Fibroblast of peridontal ligament (primary cell): ENCODE measurements around the gene SATL1.
"Not testable (repeated sequence)": the region's sequence is repeated elsewhere in the genome, so short reads cannot be mapped to it uniquely, and the experiment has no call there.

Source experiments
- DNase-seq: peaks from one replicate; pipeline ENCODE4 v3.0.0-alpha.2; 2010; ENCODE audit errors: extremely low read depth

The SATL1 gene, protein sequence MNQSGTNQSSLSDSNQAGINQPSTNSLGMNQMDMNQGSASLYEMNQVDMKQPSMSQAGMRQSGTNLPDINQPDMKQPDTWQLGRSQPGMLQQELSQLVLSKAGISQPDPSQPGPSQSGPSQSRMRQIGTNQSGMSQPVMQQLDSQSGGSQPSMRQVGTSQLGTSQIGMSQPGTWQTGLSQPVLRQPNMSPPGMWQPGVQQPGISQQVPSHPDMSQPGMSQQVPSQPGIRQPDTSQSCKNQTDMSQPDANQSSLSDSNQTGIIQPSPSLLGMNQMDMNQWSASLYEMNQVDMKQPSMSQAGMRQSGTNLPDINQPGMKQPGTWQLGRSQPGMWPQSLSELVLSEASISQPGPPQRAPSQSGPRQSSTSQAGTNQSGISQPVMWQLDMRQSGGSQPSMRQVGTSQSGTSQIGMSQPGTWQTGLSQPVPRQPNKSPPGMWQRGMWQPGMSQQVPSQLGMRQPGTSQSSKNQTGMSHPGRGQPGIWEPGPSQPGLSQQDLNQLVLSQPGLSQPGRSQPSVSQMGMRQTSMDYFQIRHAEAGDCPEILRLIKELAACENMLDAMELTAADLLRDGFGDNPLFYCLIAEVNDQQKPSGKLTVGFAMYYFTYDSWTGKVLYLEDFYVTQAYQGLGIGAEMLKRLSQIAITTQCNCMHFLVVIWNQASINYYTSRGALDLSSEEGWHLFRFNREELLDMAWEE

DNA sequence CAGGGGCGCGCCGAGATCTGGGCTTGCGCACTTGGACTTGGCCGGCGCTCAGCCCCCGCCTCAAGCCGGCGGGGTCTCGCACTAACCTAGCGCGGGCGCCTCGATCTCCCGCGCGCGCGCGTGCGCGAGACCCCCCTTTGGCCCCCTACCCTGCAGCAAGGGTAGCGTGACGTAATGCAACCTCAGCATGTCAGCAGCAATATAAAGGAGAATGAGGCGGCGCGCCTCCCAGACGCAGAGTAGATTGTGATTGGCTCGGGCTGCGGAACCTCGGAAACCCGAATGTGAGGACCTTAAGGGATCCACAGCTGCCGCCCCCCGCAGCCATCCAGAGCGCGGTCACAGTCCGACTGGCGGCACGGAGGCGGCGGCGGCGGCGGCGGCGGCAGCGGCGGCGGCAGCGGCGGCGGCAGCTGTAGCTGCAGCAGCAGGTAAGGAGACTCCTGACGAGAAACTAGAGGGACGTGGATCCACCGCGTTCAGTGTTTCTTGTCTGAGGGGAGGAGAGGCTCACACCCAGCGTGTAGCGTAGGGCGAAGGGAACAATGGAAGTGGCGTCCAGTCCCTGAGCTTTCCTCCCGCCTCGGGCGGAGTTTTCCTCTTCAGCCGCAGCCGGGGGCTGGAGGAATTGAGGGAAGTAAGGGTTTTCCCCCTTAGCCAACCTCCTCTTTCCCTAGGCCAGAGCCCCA, at the start of gene SATL1, which contains the start of gene ZNF711:
TSS of gene SATL1 (minus strand) at position 19 of the 689 bp plus-strand sequence. CDS start 134,811 bp downstream, outside the sequence.
TSS of gene ZNF711 (plus strand) at position 231 of the 689 bp plus-strand sequence. CDS start 3,582 bp downstream, outside the sequence.
- peak; percentile 1 for DNase-seq

DNA sequence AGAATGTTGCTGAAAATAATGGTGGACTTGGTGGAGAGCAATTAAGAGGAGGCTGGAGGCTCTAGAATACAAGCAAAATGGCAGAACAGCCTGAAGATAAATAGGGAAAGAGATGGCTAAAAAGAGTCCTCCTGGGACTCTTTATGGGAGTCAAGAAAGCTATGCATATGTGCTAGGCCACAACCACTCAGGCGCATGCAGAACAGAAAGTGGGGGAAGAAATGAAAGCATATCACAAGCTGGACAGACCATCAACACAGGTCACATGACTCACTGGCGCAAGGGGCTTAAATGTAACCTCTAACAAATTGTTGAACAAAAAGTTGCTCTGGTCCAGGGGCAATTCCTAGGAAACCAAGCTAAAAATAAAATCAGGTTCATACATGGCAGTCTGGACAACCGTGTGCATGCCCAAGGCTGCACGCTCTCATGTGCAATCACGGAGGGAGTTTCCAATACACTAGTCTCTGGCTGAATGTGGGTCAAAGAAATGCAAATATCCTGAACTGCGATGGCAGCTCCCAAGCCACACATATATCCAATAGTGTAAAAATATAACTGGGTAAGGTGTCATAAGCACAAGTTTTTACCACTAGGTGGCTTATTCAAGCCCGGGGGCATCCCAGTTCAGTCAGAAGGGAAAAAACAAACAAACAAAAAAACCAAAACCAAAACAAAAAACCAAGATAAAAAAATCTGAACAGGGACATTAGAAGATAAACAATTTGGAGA, 45.6 kb upstream of the SATL1 start:
- DNase-seq, result no peak

DNA sequence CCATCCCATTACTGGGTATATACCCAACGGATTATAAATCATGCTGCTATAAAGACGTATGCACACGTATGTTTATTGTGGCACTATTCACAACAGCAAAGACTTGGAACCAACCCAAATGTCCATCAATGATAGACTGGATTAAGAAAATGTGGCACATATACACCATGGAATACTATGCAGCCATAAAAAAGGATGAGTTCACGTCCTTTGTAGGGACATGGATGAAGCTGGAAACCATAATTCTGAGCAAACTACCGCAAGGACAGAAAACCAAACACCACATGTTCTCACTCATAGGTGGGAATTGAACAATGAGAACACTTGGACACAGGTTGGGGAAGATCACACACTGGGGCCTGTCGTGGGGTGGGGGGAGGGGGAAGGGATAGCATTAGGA, 41.7 kb upstream of the SATL1 start:
- DNase-seq, result not testable (repeated sequence)

DNA sequence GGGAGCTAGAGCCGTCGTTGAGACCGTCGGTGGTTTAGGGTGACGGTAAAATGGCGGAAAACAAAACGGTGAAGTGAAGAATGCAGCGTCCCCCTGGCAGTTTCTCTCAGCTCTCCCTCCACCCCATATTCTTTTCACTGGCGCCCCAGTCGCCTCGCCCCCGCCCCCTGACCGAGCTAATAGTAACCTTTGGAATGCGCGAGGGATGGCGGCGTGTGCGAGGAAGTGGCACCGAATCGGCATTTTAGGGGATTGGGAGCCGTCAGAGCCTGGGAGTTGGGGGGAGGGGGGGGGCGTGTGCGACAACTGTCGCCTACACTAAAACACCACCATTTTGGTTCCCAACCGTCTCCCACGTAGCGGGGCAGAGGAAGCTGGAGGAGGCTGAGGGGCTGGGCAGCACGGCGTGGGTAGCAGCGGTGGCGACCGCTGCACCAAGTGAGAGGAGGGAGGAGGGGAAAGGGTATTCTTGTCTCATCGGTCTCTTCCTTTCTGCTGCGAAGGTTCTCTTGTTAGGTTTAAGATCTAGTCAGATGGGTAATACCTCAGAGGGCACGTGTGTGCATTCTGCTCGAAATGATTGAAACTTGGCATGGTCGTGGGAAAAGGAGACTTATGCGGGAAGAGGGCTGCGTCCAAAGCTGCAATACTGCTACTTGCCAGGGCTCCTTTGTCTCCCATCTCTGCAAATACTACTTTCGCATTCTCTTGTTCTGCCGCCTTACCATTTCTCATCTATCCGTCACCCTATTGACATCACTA, 1.1 kb upstream of the SATL1 start:
- no peak for DNase-seq

DNA sequence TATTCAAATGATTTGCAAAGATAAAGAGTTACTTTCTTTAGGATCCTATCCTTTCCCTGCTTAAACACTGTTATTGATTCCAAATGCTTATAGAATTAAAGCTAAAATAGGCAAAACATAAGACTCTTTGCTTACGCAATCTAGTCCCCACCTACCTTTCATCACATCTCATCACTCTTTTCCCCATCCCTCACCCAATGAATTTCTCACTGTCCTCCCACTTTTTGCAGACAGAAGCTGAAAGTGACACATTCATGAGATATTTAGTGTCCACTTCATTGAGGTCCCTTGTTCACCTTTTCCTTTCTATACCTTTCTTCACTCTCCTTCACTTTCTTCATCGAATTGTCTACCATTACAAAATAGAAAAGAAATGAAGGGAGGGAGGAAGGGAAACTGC, 424 bp downstream of the SATL1 start:
- no peak for DNase-seq

DNA sequence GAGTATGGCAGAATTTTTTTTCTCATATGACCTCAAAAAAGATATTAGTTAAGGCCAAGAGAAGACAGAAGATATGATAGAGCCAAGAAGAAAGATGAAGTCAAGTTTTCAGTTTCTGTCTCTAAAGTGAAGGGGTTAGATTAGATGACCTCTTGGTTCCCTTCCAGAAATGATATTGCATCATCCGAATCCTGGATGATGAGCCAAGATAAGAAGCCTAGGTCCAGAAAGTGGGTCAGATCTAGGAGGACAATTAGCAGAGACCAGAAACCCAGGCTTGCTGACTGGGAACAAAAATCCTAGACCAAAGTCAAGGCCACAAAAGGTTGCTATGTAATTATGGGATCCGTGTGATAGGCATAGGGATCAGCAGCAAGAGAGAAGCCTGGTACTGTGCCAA, 20.2 kb downstream of the SATL1 start:
- no peak for DNase-seq

DNA sequence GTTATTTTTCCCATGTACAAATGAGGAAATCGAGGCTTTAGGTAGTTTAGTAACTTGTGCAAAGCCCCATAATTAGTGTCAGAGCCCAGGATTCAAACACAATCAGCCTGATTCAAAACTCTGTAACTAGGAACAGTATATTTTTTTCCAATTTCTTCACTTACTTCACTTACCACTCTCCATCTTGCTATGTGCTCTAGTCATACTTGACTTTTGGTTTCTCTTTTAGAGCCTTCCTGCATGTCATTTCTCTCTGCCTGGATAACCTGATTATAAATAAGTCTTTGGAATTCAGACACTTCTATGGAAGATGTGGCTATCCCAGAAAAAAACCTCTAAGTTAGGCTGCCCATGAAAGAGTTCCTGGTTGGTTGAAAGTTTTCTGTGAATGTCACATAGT, 22.2 kb downstream of the SATL1 start:
- no peak for DNase-seq

DNA sequence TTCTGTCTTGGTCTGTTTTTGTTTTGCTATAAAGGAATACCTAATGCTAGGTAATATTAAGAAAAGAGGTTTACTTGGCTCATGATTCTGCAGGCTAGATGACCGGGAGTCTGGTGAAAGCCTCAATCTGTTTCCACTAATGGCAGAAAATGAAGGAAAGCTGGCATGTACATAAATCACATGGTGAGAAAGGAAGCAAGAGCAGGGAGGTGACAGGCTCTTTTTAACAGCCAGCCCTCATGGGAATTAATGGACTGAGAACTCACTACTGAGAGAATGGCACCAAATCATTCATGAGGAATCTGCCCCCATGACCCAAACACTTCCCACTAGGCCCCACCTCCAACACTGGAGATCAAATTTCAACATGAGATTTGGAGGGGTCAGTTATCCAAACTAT, 27.6 kb downstream of the SATL1 start:
- no peak for DNase-seq

DNA sequence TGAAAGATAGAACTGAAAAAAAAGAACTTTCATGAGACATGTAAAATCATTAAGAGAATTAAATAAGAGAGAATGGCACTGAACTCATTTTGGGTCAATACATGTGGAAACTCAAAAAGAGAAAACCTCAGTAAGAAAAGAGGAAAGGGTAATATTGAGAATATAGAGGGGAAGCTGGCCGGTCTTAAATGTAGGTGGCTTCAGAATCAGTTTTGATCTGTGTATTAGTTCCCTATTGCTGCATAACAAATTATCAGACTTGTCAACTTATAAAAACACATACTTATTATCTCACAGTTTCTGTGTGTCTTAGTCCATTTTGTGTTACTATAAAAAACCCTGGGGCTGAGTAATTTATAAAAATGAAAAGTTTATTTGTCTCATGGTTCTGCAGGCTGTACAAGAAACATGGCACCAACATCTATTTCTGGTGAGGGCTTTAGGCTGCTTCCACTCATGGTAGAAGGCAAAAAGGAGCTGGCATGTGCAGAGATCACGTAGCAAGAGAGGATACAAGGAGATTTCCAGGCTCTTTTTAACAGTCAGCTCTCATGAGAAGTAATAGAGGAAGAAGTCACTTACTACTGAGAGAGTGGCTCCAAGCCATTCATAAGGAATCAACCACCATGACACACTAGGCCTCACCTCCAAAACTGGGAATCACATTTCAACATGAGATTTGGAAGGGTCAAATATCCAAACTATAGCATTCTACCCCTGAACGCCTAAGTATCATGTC, 29.6 kb downstream of the SATL1 start:
- DNase-seq, result no peak

DNA sequence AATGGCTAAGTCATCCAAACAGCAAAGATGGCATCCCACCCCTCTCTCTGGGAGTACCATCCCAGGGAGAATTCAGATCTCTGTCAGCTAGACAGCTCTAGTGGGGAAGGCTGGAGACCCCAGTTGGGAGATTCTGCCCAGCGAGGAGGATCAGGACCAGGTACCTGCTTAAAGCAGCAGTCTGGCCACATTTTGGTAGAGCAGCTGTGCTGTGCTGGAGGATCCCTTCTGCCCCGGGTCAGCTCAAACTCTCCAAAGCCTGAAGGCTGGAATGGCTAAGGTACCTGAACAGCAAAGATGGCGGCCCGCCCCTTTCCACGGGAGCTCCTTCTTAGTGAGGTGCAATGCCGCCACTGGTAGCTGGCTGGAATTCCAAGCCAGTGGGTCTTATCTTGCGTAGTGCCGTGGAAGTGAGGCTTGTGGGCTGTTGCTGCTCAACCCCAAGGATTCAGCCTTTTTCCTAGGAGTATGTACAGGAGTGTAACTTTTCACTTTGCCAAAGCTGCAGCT, 40.1 kb downstream of the SATL1 start:
- no peak for DNase-seq

DNA sequence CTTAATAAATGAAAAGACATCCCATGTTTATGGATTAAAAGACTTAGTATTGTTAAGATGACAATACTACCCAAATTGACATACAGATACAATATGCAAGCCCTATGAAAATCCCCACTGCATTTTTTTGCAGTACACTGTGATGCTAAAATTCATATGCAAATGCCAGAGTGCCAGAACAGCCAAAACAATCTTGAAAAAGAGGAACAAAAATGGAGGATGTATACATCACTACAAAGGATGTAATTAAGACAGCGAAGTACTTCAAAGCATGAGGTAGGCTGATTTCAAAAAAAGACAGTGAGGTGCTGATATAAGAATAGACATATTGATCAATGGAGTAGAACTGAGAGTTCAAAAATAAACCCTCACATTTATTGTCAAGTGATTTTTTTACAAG, 47.3 kb downstream of the SATL1 start:
- DNase-seq, result no peak

DNA sequence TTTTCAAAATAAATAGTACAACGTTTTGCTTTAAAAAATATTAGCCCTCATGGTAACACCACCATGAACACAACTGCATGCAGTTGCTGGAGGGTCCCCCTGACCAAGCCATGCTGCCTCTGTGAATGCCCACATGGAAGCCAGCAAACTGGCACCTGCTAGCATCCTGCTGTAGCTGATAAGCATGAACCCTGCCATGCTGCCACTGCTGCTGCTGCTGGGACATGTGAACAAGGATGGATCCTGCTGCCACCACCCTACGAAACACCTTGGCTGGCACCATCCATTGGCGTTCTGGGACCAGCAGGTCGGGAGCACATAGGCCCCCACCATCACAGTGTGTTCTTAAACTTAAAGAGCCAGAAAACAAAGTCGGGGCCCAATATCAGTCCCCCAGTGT, 83.9 kb downstream of the SATL1 start:
- no peak for DNase-seq

DNA sequence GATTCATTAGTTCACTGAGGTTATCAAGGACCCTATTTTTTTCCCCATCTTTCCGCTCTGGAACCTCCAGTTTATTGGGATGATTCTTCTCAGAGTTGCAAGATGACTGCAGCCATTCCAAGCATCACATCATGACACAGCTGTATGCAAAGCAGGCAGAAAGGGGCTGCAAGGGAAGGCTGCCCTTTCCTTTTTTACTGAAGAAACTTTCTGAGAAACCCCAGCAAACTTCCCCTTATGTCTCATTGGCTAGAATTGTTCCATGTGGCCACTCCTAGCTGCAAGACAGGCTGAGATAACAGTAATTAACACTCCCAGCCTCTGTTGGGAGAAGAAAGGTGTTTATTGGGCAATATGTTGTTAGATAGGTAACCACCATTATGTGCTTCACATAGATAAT, 102.6 kb downstream of the SATL1 start:
- no peak for DNase-seq

DNA sequence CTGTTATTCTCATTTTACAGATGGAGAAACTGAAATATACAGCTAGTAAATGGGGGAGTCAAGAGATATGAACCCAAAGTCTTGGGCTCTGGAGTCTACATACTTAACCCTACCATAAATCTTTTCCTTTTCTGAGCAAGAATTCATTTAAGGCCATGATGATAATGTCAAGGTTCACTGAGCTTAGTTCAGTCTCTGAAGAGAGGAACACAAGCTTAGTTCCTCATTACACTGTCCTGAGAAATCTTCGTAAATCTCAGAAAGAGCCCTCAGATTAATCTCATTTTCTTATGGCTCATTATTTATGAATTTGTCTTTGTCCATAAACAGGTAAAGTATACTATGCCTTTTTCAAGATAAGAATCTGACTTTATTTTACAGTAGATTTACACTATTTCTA, 104.2 kb downstream of the SATL1 start:
- no peak for DNase-seq

DNA sequence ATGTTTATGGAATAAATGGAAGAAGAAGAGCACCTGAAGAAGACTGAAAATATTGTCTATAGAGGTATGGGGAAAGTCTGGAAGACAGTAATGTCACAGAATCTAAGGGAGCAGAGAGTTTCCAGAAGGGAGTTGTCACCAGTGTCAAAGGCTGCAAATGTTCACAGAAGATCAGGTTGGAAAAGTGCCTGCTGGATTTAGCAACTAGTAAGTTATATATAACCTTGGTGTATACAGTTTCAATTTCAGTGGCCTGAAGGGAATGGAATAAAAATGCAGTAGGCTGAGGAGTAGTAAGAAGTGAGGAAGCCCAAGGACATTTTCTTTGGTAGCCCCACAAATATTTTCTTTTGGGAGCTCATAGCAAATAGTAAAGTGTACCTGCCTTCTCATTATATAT, 107.2 kb downstream of the SATL1 start:
- no peak for DNase-seq

DNA sequence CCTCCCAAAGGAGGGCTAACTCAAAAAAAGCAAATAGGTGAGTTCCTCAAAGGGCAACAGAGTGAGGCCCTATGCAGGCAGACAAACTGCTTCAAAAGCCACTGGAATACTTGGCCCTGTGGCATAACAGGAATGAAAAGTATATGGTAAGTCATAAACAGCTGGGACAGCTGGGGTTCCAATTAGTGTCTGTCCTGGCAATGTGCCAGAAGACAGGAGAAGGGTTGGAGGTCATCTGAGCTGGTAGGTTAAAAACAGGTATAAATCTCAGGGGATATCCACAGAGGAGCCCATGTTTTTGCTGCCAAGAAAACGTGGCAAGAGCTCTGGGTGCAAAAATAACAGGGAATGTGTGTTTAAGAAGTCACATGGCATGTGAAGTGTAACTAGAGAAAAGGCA, 128.3 kb downstream of the SATL1 start:
- no peak for DNase-seq

DNA sequence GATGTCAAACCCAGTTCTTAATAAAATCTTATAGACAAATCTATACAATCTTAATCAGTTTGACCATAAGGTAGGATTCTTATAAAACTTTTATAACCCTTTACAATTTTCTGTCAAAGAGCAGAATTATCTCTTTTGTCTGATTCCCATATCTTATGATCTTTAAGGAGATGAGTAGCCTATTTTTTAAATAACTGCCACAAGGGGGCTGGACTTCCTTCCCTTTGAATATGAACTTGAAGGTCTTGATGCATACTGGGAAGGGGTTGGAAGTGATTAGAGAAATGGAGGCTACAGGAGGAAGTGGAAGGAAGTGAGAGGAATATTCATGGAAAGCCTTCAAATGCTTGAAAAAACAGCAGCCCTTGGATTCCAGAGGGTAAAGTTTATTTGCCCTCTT, 128.8 kb downstream of the SATL1 start:
- no peak for DNase-seq

DNA sequence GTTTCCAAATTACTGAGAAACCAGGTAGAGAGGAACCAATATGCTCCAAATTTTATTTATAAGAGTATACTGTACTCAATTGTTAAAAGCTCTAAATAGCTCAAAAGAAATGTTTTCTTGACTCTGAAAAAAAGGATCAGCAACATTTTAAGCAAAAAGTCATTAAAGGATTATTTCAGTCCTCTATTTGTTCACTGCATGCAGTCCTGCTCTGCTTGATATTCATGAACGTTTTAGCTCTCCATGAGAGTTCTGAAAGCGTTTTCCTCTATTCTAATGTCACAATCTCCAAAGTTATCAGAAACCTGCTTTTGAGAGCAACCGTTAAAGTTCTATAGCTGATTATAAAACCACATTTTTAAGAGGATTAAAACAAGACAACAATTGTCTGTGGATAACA, 129.4 kb downstream of the SATL1 start:
- no peak for DNase-seq

DNA sequence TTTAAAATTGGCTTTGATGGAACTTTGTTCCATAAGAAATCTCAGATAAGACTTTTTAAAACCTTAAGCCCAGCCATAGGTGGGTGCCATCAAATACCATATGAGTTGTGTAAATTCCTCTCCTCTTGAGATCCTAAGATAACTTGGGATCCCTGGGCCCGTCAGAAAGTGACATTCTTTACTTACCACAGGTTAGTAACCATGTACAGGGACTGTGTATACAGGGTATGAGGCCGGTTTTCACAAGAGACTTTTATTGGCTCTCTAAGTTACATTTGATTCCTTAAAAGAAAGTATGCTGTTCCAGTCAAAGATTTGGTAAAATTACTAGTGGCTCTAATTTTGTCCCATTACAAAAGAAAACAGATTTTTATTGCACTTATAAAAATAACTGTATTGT, 129.8 kb downstream of the SATL1 start:
- DNase-seq, result no peak

DNA sequence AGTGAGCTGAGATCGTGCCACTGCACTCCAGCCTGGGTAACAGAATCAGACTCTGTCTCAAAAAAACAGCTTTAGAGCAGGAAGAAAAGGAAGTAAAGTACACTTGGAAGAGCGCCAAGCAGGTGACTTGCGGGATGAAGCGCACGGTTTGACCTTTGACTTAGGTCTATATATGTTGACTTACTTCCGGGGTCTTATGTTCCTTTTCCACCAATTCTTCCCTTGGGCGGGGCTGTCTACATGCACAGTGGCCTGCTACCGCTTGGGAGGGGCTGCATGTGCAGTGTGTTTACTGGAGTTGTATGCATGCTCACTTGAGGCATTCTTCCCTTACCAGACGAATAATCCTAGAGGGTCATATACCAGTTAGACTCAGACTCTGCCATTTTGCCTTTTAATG, 131.3 kb downstream of the SATL1 start:
- DNase-seq, result no peak
